ENCODE results near the gene RIIAD1.

- no peak for TF ChIP-seq CTCF (IDR thresholded peaks at IDR 0.05)
- no peak for TF ChIP-seq POLR2AphosphoS5 (IDR thresholded peaks at IDR 0.05)
Observed at GRCh38 chr1:151686561-151686960, 34.8 kb upstream of the RIIAD1 start.
